ENCODE data around the gene KDM3A.

KDM3A gene

GRCh38 chr2:86440631-86441391, at the start of gene KDM3A:
KDM3A (plus strand) TSS chr2:86441371; CDS start chr2:86442048, 677 bp downstream.
- peak; percentile 100 for DNase-seq

GRCh38 chr2:86392873-86393518, 48.2 kb upstream of the KDM3A start:
- no peak for DNase-seq

- no peak for DNase-seq
Measured at GRCh38 chr2:86393521-86394491, 47.4 kb upstream of the KDM3A start.

GRCh38 chr2:86396291-86396785, 44.8 kb upstream of the KDM3A start:
- DNase-seq, result no peak

- no peak for DNase-seq
Measured at GRCh38 chr2:86397986-86398385, 43.2 kb upstream of the KDM3A start.

GRCh38 chr2:86398500-86399474, 42.4 kb upstream of the KDM3A start:
- no peak for DNase-seq

GRCh38 chr2:86400321-86400720, 40.9 kb upstream of the KDM3A start:
- no peak for DNase-seq

- no peak for DNase-seq
Measured at GRCh38 chr2:86410581-86410980, 30.6 kb upstream of the KDM3A start.

- DNase-seq, result no peak
Measured at GRCh38 chr2:86411396-86411795, 29.8 kb upstream of the KDM3A start.

GRCh38 chr2:86412007-86412406, 29.2 kb upstream of the KDM3A start:
- no peak for DNase-seq

GRCh38 chr2:86413296-86414094, 27.7 kb upstream of the KDM3A start:
- DNase-seq, result no peak

- DNase-seq, result no peak
Measured at GRCh38 chr2:86414996-86415395, 26.2 kb upstream of the KDM3A start.

- DNase-seq, result no peak
Measured at GRCh38 chr2:86416146-86416545, 25.0 kb upstream of the KDM3A start.

GRCh38 chr2:86417961-86418360, 23.2 kb upstream of the KDM3A start:
- DNase-seq, result no peak

GRCh38 chr2:86420913-86421312, 20.3 kb upstream of the KDM3A start:
- no peak for DNase-seq

GRCh38 chr2:86426271-86426670, 14.9 kb upstream of the KDM3A start:
- DNase-seq, result no peak

GRCh38 chr2:86429335-86429734, 11.8 kb upstream of the KDM3A start:
- no peak for DNase-seq

GRCh38 chr2:86430368-86430767, 10.8 kb upstream of the KDM3A start:
- no peak for DNase-seq

- no peak for DNase-seq
Measured at GRCh38 chr2:86433137-86433536, 8.0 kb upstream of the KDM3A start.

- DNase-seq, result no peak
Measured at GRCh38 chr2:86434290-86434689, 6.9 kb upstream of the KDM3A start.

GRCh38 chr2:86435531-86435930, 5.6 kb upstream of the KDM3A start:
- no peak for DNase-seq

Measured in activated naive CD4-positive, alpha-beta T cell treated with Interleukin-2 at 50 U/mL for 16 hours (primary cell).